Activated CD4-positive, alpha-beta T cell treated with anti-CD3 and anti-CD28 coated beads, Interleukin-2, amount 10 ng/mL, durations not matched to agents 24 days and 14 days (primary cell): ENCODE results near the gene DNAAF8. TPM values are rescaled to one million over a fixed set of nuclear protein-coding genes. Genes with fewer than 3 reads are reported as not detected.

ENCODE experiments used
- DNase-seq: peaks from one replicate; pipeline ENCODE4 v3.0.0; 2022
- H3K27ac Mint-ChIP-seq: one replicate; pipeline ENCODE4 v1.8.0; 2022; ENCODE audit warnings: mild to moderate bottlenecking, mixed read lengths
- H3K27me3 Mint-ChIP-seq: one replicate; pipeline ENCODE4 v1.8.0; 2022; ENCODE audit warnings: mixed read lengths
- H3K36me3 Mint-ChIP-seq: one replicate; pipeline ENCODE4 v1.8.0; 2022; ENCODE audit warnings: low read depth, mild to moderate bottlenecking, mixed read lengths
- H3K4me1 Mint-ChIP-seq: one replicate; pipeline ENCODE4 v1.8.0; 2021; ENCODE audit warnings: mixed read lengths
- H3K4me3 Mint-ChIP-seq: one replicate; pipeline ENCODE4 v1.8.0; 2022; ENCODE audit warnings: mild to moderate bottlenecking, moderate library complexity, mixed read lengths
- H3K9me3 Mint-ChIP-seq: one replicate; pipeline ENCODE4 v1.8.0; 2021; ENCODE audit warnings: mixed read lengths
- intact Hi-C: fragments of 100-400 bp; cut with micrococcal nuclease; formaldehyde crosslinking; loops from one replicate; pipeline ENCODE4 v1.15.1; 2023
- total RNA-seq: library from RNA; stranded (reverse); gene quantifications from 2 replicates; pipeline ENCODE4 v1.2.3, GENCODE V29; 2022

The DNAAF8 gene
- not detected in 2 replicates for total RNA-seq

DNA sequence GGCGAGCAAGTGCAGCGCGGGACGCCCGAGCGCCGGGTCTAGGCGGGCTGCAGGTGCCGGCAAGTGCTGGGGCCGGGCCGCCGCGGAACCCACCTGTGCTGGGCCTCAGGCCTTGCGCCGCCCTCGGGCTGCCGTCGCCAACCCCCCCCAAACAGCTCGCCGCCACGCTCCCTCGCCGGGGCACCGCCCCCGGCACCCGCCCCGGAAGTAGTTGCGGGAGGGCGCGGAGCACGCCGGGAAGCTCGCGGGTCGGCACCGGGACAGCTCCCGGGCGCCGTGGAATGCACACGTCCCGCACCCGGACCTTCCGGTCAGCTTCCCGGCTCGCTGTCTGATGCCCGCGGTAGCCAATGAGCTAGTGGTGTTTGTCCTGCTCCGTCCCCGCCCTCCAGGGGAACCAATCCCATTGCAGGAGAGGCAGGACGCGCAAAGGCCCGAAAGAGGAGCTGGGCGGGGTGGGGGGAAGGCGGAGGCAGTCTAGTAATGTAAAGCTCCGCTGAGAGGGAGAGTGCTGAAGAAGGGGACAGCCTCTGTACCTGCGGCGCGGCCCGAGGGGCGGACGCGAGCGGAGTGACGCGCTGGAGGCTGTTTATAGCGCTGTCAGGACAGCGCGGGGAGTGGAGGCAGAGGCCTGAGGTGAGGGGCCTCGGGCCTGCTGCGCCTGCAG is at the start of gene DNAAF8, which contains the start of gene ANKS3:
Gene DNAAF8 (plus strand): TSS at position 475 of the 667 bp plus-strand sequence. CDS start 1,978 bp downstream, outside the sequence.
Gene ANKS3 (minus strand): TSS at position 209 of the 667 bp plus-strand sequence. CDS start 4,122 bp downstream, outside the sequence.
- H3K4me1 Mint-ChIP-seq = peaks cover 13% of the 10 kb centered on the region
- peak within 1 kb of the TSS; percentile 93 for H3K4me3 Mint-ChIP-seq

DNA sequence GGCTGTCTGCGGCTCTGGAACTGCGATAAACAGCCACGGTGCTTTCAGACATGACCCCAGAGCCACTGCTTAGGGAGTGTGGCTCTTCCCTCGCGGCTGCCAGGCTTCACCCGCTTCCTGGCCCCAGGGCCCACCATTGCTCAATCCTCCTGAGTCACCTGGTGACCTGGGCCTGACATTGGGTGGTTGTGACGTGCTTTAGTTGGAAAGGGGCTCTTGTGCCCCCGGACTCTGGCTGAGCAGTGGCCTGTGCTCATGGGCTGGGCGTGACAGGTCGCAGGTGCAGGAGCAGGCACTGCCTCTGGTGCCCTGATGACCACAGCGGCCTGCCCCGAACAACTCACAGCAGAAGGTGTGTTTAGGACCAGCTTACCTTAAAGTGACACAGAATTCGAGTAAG is 49.6 kb upstream of the DNAAF8 start:
- intact Hi-C loops = no loop called here
- Mint-ChIP-seq H3K4me1 (no peaks in the 10 kb centered on the region), H3K9me3 (no peaks in the 10 kb centered on the region), H3K27ac (no peak overlapping the region), H3K27me3 (no peaks in the 10 kb centered on the region), H3K4me3 (no peak overlapping the region), H3K36me3 (peaks cover 15% of the 10 kb centered on the region)
- DNase-seq = no peak

More for the DNA sequence above, at the start of gene DNAAF8, which contains the start of gene ANKS3:
- H3K9me3 Mint-ChIP-seq = no peaks in the 10 kb centered on the region
- H3K27me3 Mint-ChIP-seq = no peaks in the 10 kb centered on the region
- H3K36me3 Mint-ChIP-seq = peaks cover 2% of the 10 kb centered on the region
- peak within 1 kb of the TSS; percentile 91 for H3K27ac Mint-ChIP-seq
- intact Hi-C loops = loop anchor here (1.0 to 2.0 kb wide), 5 partner anchors 33 to 223 kb away; partner anchors contain the start of genes NUDT16L1, ROGDI and ZNF500
- peak; percentile 96 for DNase-seq

DNA sequence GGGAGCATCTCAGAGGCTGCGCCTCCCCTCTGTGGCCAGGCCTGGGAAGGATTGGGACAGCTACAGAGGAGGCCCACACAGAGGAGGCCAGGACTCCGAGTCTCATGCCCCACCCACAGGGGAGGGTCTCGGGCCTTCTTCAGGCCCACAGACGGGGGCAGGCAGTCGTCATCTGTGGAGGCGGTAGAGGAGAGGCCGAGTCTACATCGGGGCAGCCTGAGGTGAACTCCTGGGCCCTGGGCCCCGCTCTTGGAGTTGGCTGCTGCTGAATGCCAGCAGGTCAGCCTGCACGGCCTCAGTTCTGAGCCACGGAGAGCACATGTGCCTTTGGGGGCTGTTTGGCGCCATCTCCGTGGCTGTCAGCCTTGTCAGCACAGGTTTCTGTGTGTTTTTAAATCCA is 49.0 kb upstream of the DNAAF8 start:
- Mint-ChIP-seq H3K27ac (no peak overlapping the region), H3K4me3 (no peak overlapping the region), H3K4me1 (no peaks in the 10 kb centered on the region), H3K36me3 (peaks cover 14% of the 10 kb centered on the region), H3K27me3 (no peaks in the 10 kb centered on the region), H3K9me3 (no peaks in the 10 kb centered on the region)
- DNase-seq = no peak
- intact Hi-C loops = no loop called here

DNA sequence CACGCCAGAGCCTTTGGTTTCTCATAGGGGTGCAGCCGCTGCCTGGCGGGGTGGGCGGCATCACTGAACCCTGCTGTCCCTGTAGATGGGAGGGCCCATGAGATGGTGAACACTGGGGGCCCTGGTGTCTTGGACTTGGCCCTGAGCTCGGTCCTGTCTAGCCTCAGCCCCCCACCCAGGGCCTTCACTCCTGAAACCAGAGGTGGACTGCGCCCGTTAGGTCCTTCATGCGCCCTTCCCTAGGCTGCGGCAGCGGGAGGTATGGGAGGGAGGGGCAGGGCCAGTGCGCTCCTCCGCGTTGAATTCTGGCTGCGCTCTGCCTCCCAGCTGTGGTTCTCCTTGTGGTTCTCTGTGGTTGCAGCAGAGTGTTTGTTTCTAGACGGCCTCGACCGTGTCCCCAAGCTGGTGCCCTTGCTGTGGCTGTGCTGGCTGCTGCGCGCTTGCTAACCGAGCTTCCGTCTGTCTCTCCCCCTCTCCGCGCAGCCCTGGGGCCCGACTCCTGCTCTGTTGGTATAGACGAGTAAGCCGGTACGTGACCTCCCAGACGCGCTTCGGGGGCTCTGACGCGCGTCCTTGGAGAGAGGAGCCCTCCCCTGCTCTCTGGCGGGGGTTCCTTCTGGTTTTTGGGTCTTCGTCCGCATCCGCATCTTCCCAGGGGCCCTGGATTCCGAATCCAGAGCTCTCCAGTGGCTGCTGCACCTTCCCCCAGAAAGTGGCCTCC is 48.4 kb upstream of the DNAAF8 start:
- H3K27me3 Mint-ChIP-seq = no peaks in the 10 kb centered on the region
- intact Hi-C loops = no loop called here
- H3K4me3 Mint-ChIP-seq = no peak overlapping the region
- no peaks in the 10 kb centered on the region for H3K4me1 Mint-ChIP-seq
- no peak overlapping the region for H3K27ac Mint-ChIP-seq
- DNase-seq = no peak
- no peaks in the 10 kb centered on the region for H3K9me3 Mint-ChIP-seq
- H3K36me3 Mint-ChIP-seq = peaks cover 16% of the 10 kb centered on the region

GRCh38 chr16:4686497-4687210 is 47.7 kb upstream of the DNAAF8 start:
- DNase-seq = no peak
- Mint-ChIP-seq H3K27ac (no peak overlapping the region), H3K36me3 (peaks cover 15% of the 10 kb centered on the region), H3K4me3 (no peak overlapping the region), H3K4me1 (peaks cover 3% of the 10 kb centered on the region), H3K27me3 (no peaks in the 10 kb centered on the region), H3K9me3 (no peaks in the 10 kb centered on the region)
- intact Hi-C loops = no loop called here

DNA sequence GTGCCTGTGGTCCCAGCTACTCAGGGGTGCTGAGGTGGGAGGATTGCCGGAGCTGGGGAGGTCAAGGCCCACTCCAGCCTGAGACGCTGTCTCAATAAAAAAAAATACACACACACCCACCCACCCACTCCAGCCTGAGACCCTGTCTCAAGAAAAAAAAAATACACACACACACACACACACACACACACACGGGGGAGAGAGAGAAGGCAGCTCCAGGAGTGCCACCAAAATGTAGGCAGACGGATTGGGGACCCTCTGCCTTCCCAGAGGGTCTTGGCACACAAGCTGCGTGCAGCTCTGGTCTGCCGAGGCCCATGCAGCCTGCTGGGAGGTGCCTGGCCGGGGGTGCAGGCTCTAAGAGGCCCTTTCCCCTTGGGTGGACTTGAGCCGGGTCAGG is 46.9 kb upstream of the DNAAF8 start:
- Mint-ChIP-seq H3K9me3 (no peaks in the 10 kb centered on the region), H3K27me3 (no peaks in the 10 kb centered on the region), H3K36me3 (peaks cover 14% of the 10 kb centered on the region), H3K4me1 (peaks cover 5% of the 10 kb centered on the region), H3K27ac (no peak overlapping the region), H3K4me3 (no peak overlapping the region)
- intact Hi-C loops = no loop called here
- DNase-seq = no peak

GRCh38 chr16:4687946-4688673 is 46.2 kb upstream of the DNAAF8 start:
- Mint-ChIP-seq H3K27me3 (no peaks in the 10 kb centered on the region), H3K36me3 (peaks cover 13% of the 10 kb centered on the region), H3K4me1 (peaks cover 5% of the 10 kb centered on the region), H3K9me3 (no peaks in the 10 kb centered on the region), H3K27ac (no peak overlapping the region), H3K4me3 (no peak overlapping the region)
- intact Hi-C loops = no loop called here
- no peak for DNase-seq

DNA sequence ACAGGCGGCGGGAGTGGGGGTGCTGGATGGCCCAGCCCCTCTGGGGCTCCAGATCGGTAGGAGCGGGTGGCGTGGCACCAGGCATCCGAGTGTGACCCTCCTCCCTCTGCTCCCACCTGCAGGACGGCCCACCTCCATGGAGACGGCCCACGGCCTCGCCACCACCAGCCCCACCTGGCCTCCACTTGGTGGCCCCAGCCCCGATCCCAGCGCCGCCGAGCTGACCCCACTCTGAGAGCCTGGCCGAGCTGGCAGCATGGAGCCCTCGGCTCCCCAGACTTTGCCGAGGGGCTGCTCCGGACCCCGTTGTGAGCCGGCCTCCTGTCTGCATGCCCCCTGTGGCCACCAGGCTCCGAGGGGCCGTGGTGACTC is 45.7 kb upstream of the DNAAF8 start:
- H3K4me1 Mint-ChIP-seq = peaks cover 5% of the 10 kb centered on the region
- intact Hi-C loops = no loop called here

GRCh38 chr16:4689091-4689671 is 45.2 kb upstream of the DNAAF8 start:
- Mint-ChIP-seq H3K27me3 (no peaks in the 10 kb centered on the region), H3K4me3 (no peak overlapping the region), H3K27ac (no peak overlapping the region), H3K4me1 (peaks cover 5% of the 10 kb centered on the region), H3K9me3 (no peaks in the 10 kb centered on the region), H3K36me3 (peaks cover 13% of the 10 kb centered on the region)
- intact Hi-C loops = no loop called here
- DNase-seq = no peak

More for the DNA sequence above, 45.7 kb upstream of the DNAAF8 start:
- Mint-ChIP-seq H3K27me3 (no peaks in the 10 kb centered on the region), H3K9me3 (no peaks in the 10 kb centered on the region), H3K36me3 (peaks cover 12% of the 10 kb centered on the region), H3K27ac (no peak overlapping the region), H3K4me3 (no peak overlapping the region)
- DNase-seq = no peak

DNA sequence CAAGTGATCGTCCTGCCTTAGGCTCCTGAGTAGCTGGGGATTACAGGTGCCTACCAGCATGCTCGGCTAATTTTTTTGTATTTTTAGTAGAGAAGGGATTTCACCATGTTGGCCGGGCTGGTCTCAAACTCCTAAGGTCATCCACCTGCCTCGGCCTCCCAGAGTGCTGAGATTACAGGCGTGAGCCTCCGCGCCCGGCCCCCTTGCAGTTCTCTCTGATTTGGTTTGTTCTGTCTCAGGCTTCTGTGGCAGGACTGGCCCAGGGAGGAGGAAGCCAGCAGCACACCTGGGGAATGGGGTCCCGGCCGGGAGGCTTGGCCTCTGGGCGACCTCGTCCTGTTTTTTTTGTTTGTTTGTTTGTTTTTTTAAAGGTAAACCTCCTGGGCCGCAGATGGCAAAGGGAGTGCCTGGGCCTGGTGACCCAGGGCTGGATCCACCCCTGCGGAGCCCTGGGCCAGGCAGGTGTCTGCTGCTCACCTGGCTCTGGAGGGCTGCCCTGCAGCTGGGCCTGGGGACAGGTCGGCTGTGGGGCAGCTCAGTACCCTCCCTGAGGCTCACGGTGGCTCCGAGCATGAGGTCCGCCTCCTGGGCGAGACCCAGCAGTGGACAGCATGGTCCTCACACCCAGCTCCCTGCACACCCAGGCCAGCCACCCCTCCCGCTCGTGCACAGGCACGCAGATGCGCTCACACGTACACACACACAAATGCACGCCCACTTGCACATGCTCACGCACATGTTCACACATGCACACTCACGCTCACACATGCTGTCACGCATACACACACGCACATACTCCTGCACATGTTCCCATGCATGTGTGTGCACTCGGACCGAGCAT is 44.3 kb upstream of the DNAAF8 start:
- H3K9me3 Mint-ChIP-seq = no peaks in the 10 kb centered on the region
- intact Hi-C loops = no loop called here
- H3K4me3 Mint-ChIP-seq = no peak overlapping the region
- no peak for DNase-seq
- no peak overlapping the region for H3K27ac Mint-ChIP-seq
- H3K27me3 Mint-ChIP-seq = no peaks in the 10 kb centered on the region
- peaks cover 5% of the 10 kb centered on the region for H3K4me1 Mint-ChIP-seq
- peaks cover 9% of the 10 kb centered on the region for H3K36me3 Mint-ChIP-seq

DNA sequence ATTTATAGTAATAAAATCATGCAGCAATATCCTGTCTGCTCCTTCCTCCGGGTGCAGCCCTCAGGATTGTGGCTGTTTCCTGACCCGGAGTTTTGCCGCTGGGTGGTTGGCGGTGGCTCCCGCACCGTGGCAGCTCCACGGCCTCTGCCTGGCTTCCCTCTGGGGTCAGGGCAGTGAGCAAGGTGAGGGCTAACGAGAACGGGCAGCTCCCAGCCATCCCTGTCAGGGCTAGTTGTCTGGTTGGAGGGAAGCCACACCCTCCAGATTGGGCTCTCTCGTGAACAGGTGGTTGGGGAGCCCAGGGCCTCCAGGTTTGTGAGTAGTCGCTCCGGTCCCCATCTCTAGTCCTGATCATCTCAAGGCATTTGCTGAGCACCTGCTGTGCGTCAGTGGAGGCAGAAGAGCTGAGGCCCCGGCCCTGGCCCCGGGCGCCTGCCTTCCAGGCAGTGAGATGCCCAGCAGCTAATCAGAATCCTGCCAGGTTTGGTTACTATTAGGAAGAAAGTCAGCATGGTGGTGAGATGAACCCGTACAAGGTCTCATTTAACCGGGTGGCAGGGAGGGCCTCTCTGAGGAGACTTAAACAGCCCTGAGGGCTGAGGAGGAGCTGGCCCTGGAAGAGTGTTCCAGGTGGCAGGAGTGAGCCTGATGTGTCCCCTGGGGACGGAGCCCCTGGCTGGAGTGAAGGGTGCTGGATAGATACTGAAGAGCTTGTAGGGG is 43.2 kb upstream of the DNAAF8 start:
- H3K27ac Mint-ChIP-seq = no peak overlapping the region
- H3K9me3 Mint-ChIP-seq = no peaks in the 10 kb centered on the region
- H3K36me3 Mint-ChIP-seq = peaks cover 8% of the 10 kb centered on the region
- intact Hi-C loops = no loop called here
- peaks cover 11% of the 10 kb centered on the region for H3K4me1 Mint-ChIP-seq
- H3K27me3 Mint-ChIP-seq = no peaks in the 10 kb centered on the region
- DNase-seq = no peak
- peak overlapping the region; percentile 55 for H3K4me3 Mint-ChIP-seq
